Heart left ventricle (tissue), 16 donors: ENCODE measurements around the gene HS6ST3. TPM values are rescaled to one million over a fixed set of nuclear protein-coding genes. Genes with fewer than 3 reads are reported as not detected.
"Not testable (repeated sequence)": the region's sequence is repeated elsewhere in the genome, so short reads cannot be mapped to it uniquely, and the experiment has no call there.

Source experiments
- ATAC-seq, 4 donors: fragments of 200-7000 bp; cut with Tn5 transposase; one replicate each; pipeline ENCODE4 v1.9.1; 2020 to 2022; ENCODE audit warnings: moderate library complexity in 4 of 4, mild to moderate bottlenecking in 3 of 4, moderate number of reproducible peaks in 1 of 4
- DNase-seq, 5 donors: peaks; one replicate each; pipeline ENCODE4 v3.0.0-alpha.2; 2020
- H3K27ac ChIP-seq, 12 donors: fragments of 200-600 bp; sonication (generic) in 4 of 12; one replicate each; pipeline versions ENCODE4 v1.5.0 to v1.8.0; 2016 to 2022; ENCODE audit warnings: mild to moderate bottlenecking in 2 of 12
- H3K27me3 ChIP-seq, 9 donors: fragments of 200-600 bp; sonication (generic) in 2 of 9; one replicate each; pipeline versions ENCODE4 v1.5.1 to v1.8.0; 2016 to 2022; ENCODE audit warnings: mild to moderate bottlenecking in 3 of 9
- H3K36me3 ChIP-seq, 9 donors: fragments of 200-600 bp; sonication (generic) in 2 of 9; one replicate each; pipeline versions ENCODE4 v1.5.0 to v1.8.0; 2018 to 2022; ENCODE audit warnings: mild to moderate bottlenecking in 2 of 9
- H3K4me1 ChIP-seq, 12 donors: fragments of 200-600 bp; sonication (generic) in 4 of 12; one replicate each; pipeline versions ENCODE4 v1.5.0 to v1.8.0; 2016 to 2022; ENCODE audit warnings: mild to moderate bottlenecking in 3 of 12
- H3K4me3 ChIP-seq, 12 donors: fragments of 200-600 bp; sonication (generic) in 4 of 12; one replicate each; pipeline versions ENCODE4 v1.5.0 to v1.8.0; 2017 to 2022; ENCODE audit warnings: mild to moderate bottlenecking in 9 of 12, moderate library complexity in 4 of 12
- H3K9me3 ChIP-seq, 12 donors: fragments of 200-600 bp; sonication (generic) in 4 of 12; one replicate each; pipeline versions ENCODE4 v1.5.0 to v1.8.0; 2016 to 2022; ENCODE audit warnings: mild to moderate bottlenecking in 1 of 12
- POLR2A ChIP-seq, 2 donors: fragments of 450-650 bp; IDR thresholded peaks; one replicate each; pipeline ENCODE4 v1.6.1; 2017; ENCODE audit warnings: antibody characterized with exemption in 2 of 2, mild to moderate bottlenecking in 2 of 2, moderate library complexity in 2 of 2
- WGBS, 4 donors: extraction: QIAGEN DNeasy Blood & Tissue Kit in 2 of 4; methylation state at CpG; one replicate each; pipeline versions ENCODE4 v1.1.5 to v1.1.7; 2013 to 2018; 5-methylcytosine and 5-hydroxymethylcytosine counted together
- intact Hi-C, 10 donors: fragments of 100-400 bp; cut with DNase I; formaldehyde crosslinking; loops; one replicate each; pipeline versions ENCODE4 v1.11.1 to v1.14.2; 2022
- polyA plus RNA-seq, 2 donors: library from polyadenylated mRNA; stranded (reverse); fragments of 200-250 nt; gene quantifications; one replicate each; pipeline ENCODE4 v1.2.3, GENCODE V29; 2013
- total RNA-seq, 9 donors: library from RNA; depleted of rRNA in 2 of 9; stranded (reverse); fragments of >200 nt in 2 of 9; fragmentation: NEBNext Ultra II Directional in 3 of 9; extraction: Animal tissue kit (Norgen Biotek cat#: 25700) in 3 of 9; gene quantifications; one replicate each; pipeline versions ENCODE4 v1.1.0 to v1.2.4, GENCODE V29; 2016 to 2023
- TF ChIP-seq, protein P1 (sequence below), 12 donors: fragments of 200-600 bp; sonication (generic) in 4 of 12; IDR thresholded peaks; one replicate each; pipeline versions ENCODE4 v1.5.0 to v1.8.0; 2018 to 2022; ENCODE audit warnings: antibody characterized with exemption in 12 of 12, mild to moderate bottlenecking in 5 of 12
- donor health status: ischemic (EF 13 %, LVEDD 7.1; RV severe dilation, severe dysfunction).
- donor health status: healthy with polysubstance abuse.
- donor health status: DM: no; HTN: yes; CAD: no.
- donor health status: DM: no; HTN: no; CAD: no.
- donor health status: ischemic (EF 25% LVEDD 6.9; RV normal size, moderate dysfunction).
- donor health status: ischemic (EF 25% LVEDD 5.7; RV mildly dilated, moderate dysfunction).
- donor health status: healthy.
- donor health status: DM: yes; HTN: yes; CAD: no.
- donor health status: ischemic (EF 35%, LVEDD 5.7; RV mildly dilated, moderate dysfunction).
- donor health status: nonischemic (EF 11% LVEDD 7.7; RV severe dilation, severe dysfunction).
- donor health status: DM: yes; HTN: yes; CAD: no.
- donor health status: PGD.
- donor health status: ischemic (EF 29% LVEDD 5.4; RV normal size, mild dysfunction).
- donor health status: nonischemic (EF 23%, LVEDD 6.1; RV moderate dilation, normal function).

The HS6ST3 gene
- total and polyA plus RNA-seq, 11 donors, result 0.01 to 5.2 (median 1.2) TPM

DNA sequence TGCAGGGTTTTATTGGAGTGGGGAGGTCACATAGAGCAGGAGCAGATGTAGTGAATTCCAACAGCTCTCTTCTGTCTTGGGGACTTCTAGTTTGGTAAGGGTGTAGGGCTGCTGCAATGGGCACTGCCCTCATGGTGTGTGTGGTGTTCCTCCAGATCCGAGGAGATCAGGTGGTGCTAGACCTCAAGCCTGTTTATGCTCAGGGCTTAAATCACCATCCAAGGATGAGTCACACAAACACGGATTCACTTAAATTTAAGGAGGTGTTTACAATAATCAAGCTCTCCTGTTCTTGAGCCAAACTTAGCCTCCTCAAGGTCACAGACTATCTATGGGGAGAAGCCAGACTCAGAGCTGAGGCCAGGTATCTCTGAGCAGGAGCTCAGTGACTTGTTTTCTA lies 23.0 kb downstream of the HS6ST3 start:
- TF ChIP-seq, protein P1, sequence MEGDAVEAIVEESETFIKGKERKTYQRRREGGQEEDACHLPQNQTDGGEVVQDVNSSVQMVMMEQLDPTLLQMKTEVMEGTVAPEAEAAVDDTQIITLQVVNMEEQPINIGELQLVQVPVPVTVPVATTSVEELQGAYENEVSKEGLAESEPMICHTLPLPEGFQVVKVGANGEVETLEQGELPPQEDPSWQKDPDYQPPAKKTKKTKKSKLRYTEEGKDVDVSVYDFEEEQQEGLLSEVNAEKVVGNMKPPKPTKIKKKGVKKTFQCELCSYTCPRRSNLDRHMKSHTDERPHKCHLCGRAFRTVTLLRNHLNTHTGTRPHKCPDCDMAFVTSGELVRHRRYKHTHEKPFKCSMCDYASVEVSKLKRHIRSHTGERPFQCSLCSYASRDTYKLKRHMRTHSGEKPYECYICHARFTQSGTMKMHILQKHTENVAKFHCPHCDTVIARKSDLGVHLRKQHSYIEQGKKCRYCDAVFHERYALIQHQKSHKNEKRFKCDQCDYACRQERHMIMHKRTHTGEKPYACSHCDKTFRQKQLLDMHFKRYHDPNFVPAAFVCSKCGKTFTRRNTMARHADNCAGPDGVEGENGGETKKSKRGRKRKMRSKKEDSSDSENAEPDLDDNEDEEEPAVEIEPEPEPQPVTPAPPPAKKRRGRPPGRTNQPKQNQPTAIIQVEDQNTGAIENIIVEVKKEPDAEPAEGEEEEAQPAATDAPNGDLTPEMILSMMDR (IDR thresholded peaks at IDR 0.05), result no peak
- TF ChIP-seq POLR2A (IDR thresholded peaks at IDR 0.05), result no peak
- intact Hi-C loops, result no loop called here
- Histone ChIP-seq H3K4me3 (no peak overlapping the region), H3K36me3 (no peaks in the 10 kb centered on the region), H3K27me3 (no peaks in the 10 kb centered on the region), H3K27ac (no peak overlapping the region), H3K4me1 (no peaks in the 10 kb centered on the region), H3K9me3 (peaks cover 0 to 15% (median 4%) of the 10 kb centered on the region in 12 donors)
- WGBS, 4 donors, result 60 to 78% (median 72%) methylated on average over 2 of the region's 2 CpGs
- DNase-seq (no peak), ATAC-seq (no peak)

DNA sequence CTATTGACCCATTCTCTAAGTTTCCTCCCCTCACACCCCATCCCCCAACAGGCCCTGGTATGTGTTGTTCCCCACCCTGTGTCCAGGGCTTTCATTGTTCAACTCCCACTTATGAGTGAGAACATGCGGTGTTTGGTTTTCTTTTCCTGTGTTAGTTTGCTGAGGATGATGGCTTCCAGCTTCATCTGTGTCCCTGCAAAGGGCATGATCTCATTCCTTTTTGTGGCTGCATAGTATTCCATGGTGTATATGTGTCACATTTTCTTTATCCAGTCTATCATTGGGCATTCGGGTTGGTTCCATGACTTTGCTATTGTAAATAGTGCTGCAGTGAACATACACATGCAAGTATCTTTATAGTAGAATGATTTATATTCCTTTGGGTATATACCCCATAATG lies 25.5 kb downstream of the HS6ST3 start:
- WGBS, 4 donors, result 91 to 94% (median 93%) methylated on average over 2 of the region's 2 CpGs
- H3K27me3 ChIP-seq, H3K27ac ChIP-seq, H3K4me1 ChIP-seq, ATAC-seq, DNase-seq, H3K9me3 ChIP-seq, H3K36me3 ChIP-seq, H3K4me3 ChIP-seq, intact Hi-C loops: not testable (repeated sequence)

DNA sequence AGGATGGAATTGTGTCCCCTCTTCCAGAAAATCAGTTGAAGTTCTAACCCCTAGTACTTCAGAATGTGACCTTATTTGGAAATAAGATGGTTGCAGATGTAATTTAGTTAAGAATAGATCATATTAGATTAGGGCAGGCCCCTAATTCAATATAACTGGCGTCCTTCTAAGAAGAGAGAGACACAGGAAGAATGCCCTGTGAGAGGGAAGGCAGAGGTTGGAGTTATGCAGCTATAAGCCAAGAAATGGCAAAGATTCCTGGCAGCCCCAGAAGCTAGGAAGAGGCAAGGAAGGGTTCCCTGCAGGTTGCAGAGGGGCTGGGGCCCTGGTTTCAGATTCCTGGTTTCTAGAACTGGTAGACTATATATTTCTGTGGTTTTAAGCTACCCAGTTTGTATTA lies 30.0 kb downstream of the HS6ST3 start:
- WGBS, 4 donors, result 46 to 71% (median 52%) methylated on average over 1 of the region's 1 CpG
- Histone ChIP-seq H3K27me3 (no peaks in the 10 kb centered on the region), H3K4me3 (no peak overlapping the region), H3K9me3 (no peaks in the 10 kb centered on the region), H3K36me3 (no peaks in the 10 kb centered on the region), H3K27ac (no peak overlapping the region), H3K4me1 (no peaks in the 10 kb centered on the region)
- no peak for DNase-seq
- no peak for TF ChIP-seq POLR2A (IDR thresholded peaks at IDR 0.05)
- TF ChIP-seq, protein P1 (IDR thresholded peaks at IDR 0.05), result no peak
- ATAC-seq, result no peak
- intact Hi-C loops, result no loop called here

DNA sequence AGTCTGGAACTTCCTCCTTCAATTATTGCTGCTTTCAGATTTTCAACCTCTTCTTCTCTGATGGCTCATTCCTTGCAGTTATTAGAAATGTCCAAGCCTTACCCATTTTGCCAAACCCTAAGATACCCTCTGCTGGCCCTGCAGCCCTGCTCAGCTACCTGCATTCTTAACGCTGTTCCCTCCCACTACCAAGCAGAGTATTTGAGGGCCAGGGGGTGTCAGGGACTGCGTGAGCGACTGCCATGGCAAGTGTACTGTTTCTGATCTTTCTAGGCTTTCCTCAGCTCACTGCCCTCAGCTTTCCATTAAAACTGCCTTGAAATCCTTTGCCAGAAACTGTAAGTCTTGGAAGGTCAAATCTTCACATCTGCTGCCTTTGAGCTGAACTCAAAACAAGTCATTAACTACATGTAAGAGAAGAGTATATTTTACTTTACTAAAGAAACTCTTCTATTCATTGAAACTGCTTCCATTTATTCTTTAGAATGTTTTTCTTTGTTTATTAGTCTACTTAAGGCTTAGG lies 41.0 kb downstream of the HS6ST3 start:
- H3K27ac ChIP-seq, result no peak overlapping the region
- no peaks in the 10 kb centered on the region for H3K9me3 ChIP-seq
- no peak for DNase-seq
- H3K27me3 ChIP-seq, result no peaks in the 10 kb centered on the region
- H3K36me3 ChIP-seq, result no peaks in the 10 kb centered on the region
- no peak for ATAC-seq
- H3K4me1 ChIP-seq, result no peaks in the 10 kb centered on the region
- WGBS, 4 donors, result 32 to 39% (median 34%) methylated on average over 3 of the region's 3 CpGs
- no peak overlapping the region for H3K4me3 ChIP-seq
- no peak for TF ChIP-seq POLR2A (IDR thresholded peaks at IDR 0.05)
- TF ChIP-seq, protein P1 (IDR thresholded peaks at IDR 0.05), result no peak
- intact Hi-C loops, result loop anchor here in 1 of 10 donors (10.0 kb wide), 1 partner anchor 674 kb away; no protein-coding TSS in a partner anchor

DNA sequence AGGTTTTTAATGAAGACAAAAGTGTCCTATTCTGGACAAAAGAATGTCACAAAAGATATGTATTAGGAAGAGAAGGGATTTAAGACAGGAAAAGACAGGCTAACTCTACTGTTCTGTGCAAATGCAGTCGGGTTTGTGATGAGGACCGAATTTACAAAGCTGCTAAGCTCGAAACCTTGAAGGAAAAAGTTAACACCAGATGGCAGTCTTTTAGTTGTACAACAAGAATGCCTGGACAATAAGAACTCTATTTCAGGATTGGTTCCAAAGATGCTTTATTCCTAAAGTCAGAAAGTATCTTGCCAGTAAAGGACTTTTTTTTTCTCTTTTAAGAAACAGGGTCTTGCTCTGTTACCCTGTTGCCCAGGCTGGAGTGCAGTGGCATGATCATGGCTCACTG lies 51.1 kb downstream of the HS6ST3 start:
- TF ChIP-seq, protein P1 (IDR thresholded peaks at IDR 0.05), result peak in 5 of 12 donors; percentile 20 to 37 (median 30)
- TF ChIP-seq POLR2A (IDR thresholded peaks at IDR 0.05), result no peak
- WGBS, 4 donors, result 42 to 53% (median 50%) methylated on average over 3 of the region's 3 CpGs
- no peak for ATAC-seq

More for the DNA sequence above, 51.1 kb downstream of the HS6ST3 start:
- Histone ChIP-seq H3K36me3 (no peaks in the 10 kb centered on the region), H3K27me3 (no peaks in the 10 kb centered on the region), H3K4me3 (no peak overlapping the region), H3K9me3 (no peaks in the 10 kb centered on the region), H3K4me1 (no peaks in the 10 kb centered on the region), H3K27ac (no peak overlapping the region)
- intact Hi-C loops, result loop anchor here in 4 of 10 donors (5.0 to 10.0 kb wide), 2 partner anchors 674 to 676 kb away; no protein-coding TSS in a partner anchor
- no peak for DNase-seq
